Panc1 (cell line): ENCODE results near the gene ZNF419.
"Not testable (repeated sequence)": the region's sequence is repeated elsewhere in the genome, so short reads cannot be mapped to it uniquely, and the experiment has no call there.

Experiments
- REST ChIP-seq, 2 experiments: IDR thresholded peaks; 2 replicates each; pipeline ENCODE4 v1.6.1; 2011 to 2012; ENCODE audit warnings: low read depth in 2 of 2, control low read depth in 1 of 2, low read length in 1 of 2, mild to moderate bottlenecking in 1 of 2, moderate library complexity in 1 of 2; ENCODE audit not compliant: insufficient read depth in 1 of 2
- SIN3A ChIP-seq: IDR thresholded peaks from 2 replicates; pipeline ENCODE4 v1.6.1; 2012; ENCODE audit warnings: low read depth, mild to moderate bottlenecking, low read length, moderate library complexity, borderline replicate concordance; ENCODE audit not compliant: insufficient read depth
- TF ChIP-seq, protein P1 (sequence below): fragments of 450-650 bp; IDR thresholded peaks from 2 replicates; pipeline ENCODE4 v1.5.1; 2017; ENCODE audit warnings: mild to moderate bottlenecking

- not testable (repeated sequence) for TF ChIP-seq SIN3A
- TF ChIP-seq, protein P1, sequence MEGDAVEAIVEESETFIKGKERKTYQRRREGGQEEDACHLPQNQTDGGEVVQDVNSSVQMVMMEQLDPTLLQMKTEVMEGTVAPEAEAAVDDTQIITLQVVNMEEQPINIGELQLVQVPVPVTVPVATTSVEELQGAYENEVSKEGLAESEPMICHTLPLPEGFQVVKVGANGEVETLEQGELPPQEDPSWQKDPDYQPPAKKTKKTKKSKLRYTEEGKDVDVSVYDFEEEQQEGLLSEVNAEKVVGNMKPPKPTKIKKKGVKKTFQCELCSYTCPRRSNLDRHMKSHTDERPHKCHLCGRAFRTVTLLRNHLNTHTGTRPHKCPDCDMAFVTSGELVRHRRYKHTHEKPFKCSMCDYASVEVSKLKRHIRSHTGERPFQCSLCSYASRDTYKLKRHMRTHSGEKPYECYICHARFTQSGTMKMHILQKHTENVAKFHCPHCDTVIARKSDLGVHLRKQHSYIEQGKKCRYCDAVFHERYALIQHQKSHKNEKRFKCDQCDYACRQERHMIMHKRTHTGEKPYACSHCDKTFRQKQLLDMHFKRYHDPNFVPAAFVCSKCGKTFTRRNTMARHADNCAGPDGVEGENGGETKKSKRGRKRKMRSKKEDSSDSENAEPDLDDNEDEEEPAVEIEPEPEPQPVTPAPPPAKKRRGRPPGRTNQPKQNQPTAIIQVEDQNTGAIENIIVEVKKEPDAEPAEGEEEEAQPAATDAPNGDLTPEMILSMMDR: not testable (repeated sequence)
- 0 out of 4 replicates have a peak, but pooled peaks of 1 of the 2 experiments have one; percentile 9 for TF ChIP-seq REST (IDR thresholded peaks at IDR 0.05; ENCODE audit: insufficient read depth in 1 of 2, low read depth in 2 of 2, low read length in 1 of 2)
Observed at GRCh38 chr19:57487477-57488298, at the start of gene ZNF419.
